Occipital lobe (tissue), 2 donors: ENCODE measurements around the gene C18orf32. TPM values are rescaled to one million over a fixed set of nuclear protein-coding genes. Genes with fewer than 3 reads are reported as not detected.

ENCODE experiments used
- small RNA-seq: library from RNA; depleted of rRNA; stranded (forward); fragments of <200 nt; gene quantifications from one replicate; pipeline ENCODE3, GENCODE V24; 2014
- total RNA-seq: library from RNA; depleted of rRNA; stranded (reverse); fragments of >200 nt; gene quantifications from one replicate; pipeline ENCODE4 v1.2.3, GENCODE V29; 2014

C18orf32 gene
- total RNA-seq, 1 donor from 2014 or later: 63.2 TPM

Small RNAs within 50 kb of the gene (small RNA-seq; reads per million reads assigned to genes)
- gene SNORD58A: not detected
- not detected for gene SNORD58C

Other genes starting within 250 kb of the C18orf32 start
- 148 TPM for gene DYM, start 26.6 kb downstream of the C18orf32 start, total RNA-seq
- 1,259 TPM for gene RPL17, start 5.2 kb upstream of the C18orf32 start, total RNA-seq
- 18.2 TPM for gene LIPG, start 74.8 kb upstream of the C18orf32 start, total RNA-seq